M059J (cell line): Measurements from ENCODE around the gene GYG2. TPM values are rescaled to one million over a fixed set of nuclear protein-coding genes. Genes with fewer than 3 reads are reported as not detected.
"Not testable (repeated sequence)": the region's sequence is repeated elsewhere in the genome, so short reads cannot be mapped to it uniquely, and the experiment has no call there.

Experiments used
- DNase-seq: peaks from one replicate; pipeline ENCODE4 v3.0.0-alpha.2; 2012; ENCODE audit warnings: low read depth
- total RNA-seq: library from RNA; depleted of rRNA; stranded (reverse); fragments of >200 nt; shearing (Covaris generic); gene quantifications from 2 replicates; pipeline ENCODE4 v1.2.3, GENCODE V29; 2014

Gene GYG2
- total RNA-seq, 1 experiment from 2014 or later = 5.2 TPM

GRCh38 chrX:2871831-2872230 is 43.1 kb downstream of the GYG2 start:
- DNase-seq = no peak

- DNase-seq = no peak
Measured at GRCh38 chrX:2872671-2873277, 44.0 kb downstream of the GYG2 start.

GRCh38 chrX:2874222-2875135 is 45.7 kb downstream of the GYG2 start:
- DNase-seq = no peak

- DNase-seq = no peak
Measured at GRCh38 chrX:2875136-2875481, 46.4 kb downstream of the GYG2 start.

GRCh38 chrX:2875798-2876399 is 47.2 kb downstream of the GYG2 start:
- DNase-seq = peak; percentile 10

GRCh38 chrX:2878563-2878962 is 49.8 kb downstream of the GYG2 start:
- no peak for DNase-seq

GRCh38 chrX:2879670-2880069 is 50.9 kb downstream of the GYG2 start:
- no peak for DNase-seq

GRCh38 chrX:2883770-2884169 is 55.0 kb downstream of the GYG2 start:
- no peak for DNase-seq

GRCh38 chrX:2888309-2888708 is 59.6 kb downstream of the GYG2 start:
- no peak for DNase-seq

- no peak for DNase-seq
Measured at GRCh38 chrX:2889045-2889605, 60.4 kb downstream of the GYG2 start.

- DNase-seq = peak; percentile 20
Measured at GRCh38 chrX:2889706-2890490, 61.2 kb downstream of the GYG2 start.

- DNase-seq = not testable (repeated sequence)
Measured at GRCh38 chrX:2890536-2891460, 62.1 kb downstream of the GYG2 start.

- peak; percentile 4 for DNase-seq
Measured at GRCh38 chrX:2892816-2893215, 64.1 kb downstream of the GYG2 start.

- DNase-seq = peak; percentile 84
Measured at GRCh38 chrX:2894885-2895292, 66.2 kb downstream of the GYG2 start.

GRCh38 chrX:2897311-2897689 is 68.6 kb downstream of the GYG2 start:
- DNase-seq = no peak

- not testable (repeated sequence) for DNase-seq
Measured at GRCh38 chrX:2897690-2898623, 69.2 kb downstream of the GYG2 start.

GRCh38 chrX:2898846-2899512 is 70.2 kb downstream of the GYG2 start:
- no peak for DNase-seq

GRCh38 chrX:2901367-2902036 is 72.8 kb downstream of the GYG2 start:
- peak; percentile 14 for DNase-seq
